HepG2 (cell line): ENCODE results near the gene OPA3. TPM values are rescaled to one million over a fixed set of nuclear protein-coding genes. Genes with fewer than 3 reads are reported as not detected.
A peak's percentile ranks its signal among the peaks of the same experiment; 100 is the strongest.

Source experiments
- ARID2 ChIP-seq: sonication (generic); formaldehyde crosslinking; IDR thresholded peaks from 2 replicates; pipeline ENCODE4 v1.8.1; 2022; ENCODE audit warnings: mild to moderate bottlenecking, missing genetic modification reagents, borderline replicate concordance
- ARID5B ChIP-seq: IDR thresholded peaks from 2 replicates; pipeline ENCODE4 v1.4.0; 2020; ENCODE audit warnings: mild to moderate bottlenecking, missing genetic modification reagents
- HOMEZ ChIP-seq: IDR thresholded peaks from 2 replicates; pipeline ENCODE4 v1.6.1; 2016; ENCODE audit warnings: low read depth
- NFYB ChIP-seq: sonication (generic); formaldehyde crosslinking; IDR thresholded peaks from 2 replicates; pipeline ENCODE4 v1.4.0; 2020; ENCODE audit warnings: missing genetic modification reagents
- PATZ1 ChIP-seq: sonication (generic); formaldehyde crosslinking; IDR thresholded peaks from 2 replicates; pipeline ENCODE4 v1.4.0; 2020; ENCODE audit warnings: missing genetic modification reagents
- PBX3 ChIP-seq: sonication (generic); formaldehyde crosslinking; IDR thresholded peaks from 2 replicates; pipeline ENCODE4 v1.8.1; 2023; ENCODE audit warnings: missing genetic modification reagents, inconsistent platforms, borderline replicate concordance
- PRDM4 ChIP-seq: sonication (generic); formaldehyde crosslinking; IDR thresholded peaks from 2 replicates; pipeline ENCODE4 v1.9.0; 2021; ENCODE audit warnings: missing genetic modification reagents, borderline replicate concordance
- SIX1 ChIP-seq: sonication (generic); formaldehyde crosslinking; IDR thresholded peaks from 2 replicates; pipeline ENCODE4 v1.4.0; 2020; ENCODE audit warnings: missing genetic modification reagents, borderline replicate concordance
- XRCC5 ChIP-seq: fragments of 200-400 bp; formaldehyde crosslinking; optimal IDR thresholded peaks from 2 replicates; pipeline ENCODE3; 2017; ENCODE audit warnings: mild to moderate bottlenecking, low read length
- ZKSCAN8 ChIP-seq: IDR thresholded peaks from 2 replicates; pipeline ENCODE4 v1.6.1; 2016; ENCODE audit warnings: borderline replicate concordance, missing genetic modification reagents, missing compliant biosample characterization
- ZMAT3 ChIP-seq: sonication (generic); formaldehyde crosslinking; conservative IDR thresholded peaks from 2 replicates; pipeline ENCODE4 v1.7.0; 2021; ENCODE audit warnings: missing genetic modification reagents
- ZNF260 ChIP-seq: sonication (generic); formaldehyde crosslinking; IDR thresholded peaks from 2 replicates; pipeline ENCODE4 v1.4.0; 2020; ENCODE audit warnings: missing genetic modification reagents, low read depth, mild to moderate bottlenecking, borderline replicate concordance
- ZNF557 ChIP-seq: sonication (generic); formaldehyde crosslinking; IDR thresholded peaks from 2 replicates; pipeline ENCODE4 v1.4.0; 2020; ENCODE audit warnings: missing genetic modification reagents
- ZNF576 ChIP-seq: sonication (generic); formaldehyde crosslinking; IDR thresholded peaks from 2 replicates; pipeline ENCODE4 v1.4.0; 2020; ENCODE audit warnings: mild to moderate bottlenecking, missing genetic modification reagents
- ZNF746 ChIP-seq: sonication (generic); formaldehyde crosslinking; IDR thresholded peaks from 2 replicates; pipeline ENCODE4 v1.8.0; 2022; ENCODE audit warnings: mild to moderate bottlenecking, missing genetic modification reagents
- ZNF761 ChIP-seq: sonication (generic); formaldehyde crosslinking; conservative IDR thresholded peaks from 2 replicates; pipeline ENCODE4 v1.4.0; 2020; ENCODE audit warnings: mild to moderate bottlenecking, missing genetic modification reagents
- polyA plus RNA-seq, 8 experiments: library from polyadenylated mRNA; depleted of rRNA in 3 of 8; stranded (reverse) in 7 of 8; unstranded in 1 of 8; fragments of >200 nt; fragmentation: Illumina TruSeq in 4 of 8; extraction: Trizol in 4 of 8; gene quantifications; 2 replicates each; pipeline versions ENCODE4 v1.2.1 to v1.2.3, GENCODE V29; 2011 to 2016; ENCODE audit warnings: low read depth in 4 of 8, missing spikeins in 1 of 8, mixed read lengths in 1 of 8; ENCODE audit not compliant: insufficient read depth in 1 of 8
- total RNA-seq, 5 experiments: library from RNA; depleted of rRNA; stranded (reverse); fragments of >200 nt; fragmentation: Illumina TruSeq; extraction: Trizol; gene quantifications; 2 replicates each; pipeline ENCODE4 v1.2.3, GENCODE V29; 2016; ENCODE audit warnings: low read depth in 1 of 5

Gene OPA3
- total and polyA plus RNA-seq, 2 of the 13 experiments (the other 11 are each of a cell fraction or from before 2014, with no cell fraction given) = 8.3 to 17.7 TPM

GRCh38 chr19:45607071-45608029 lies 22.7 kb upstream of the OPA3 start (continued):
- TF ChIP-seq ZNF746 (CRISPR knock-in tag) (no peak), SIX1 (CRISPR knock-in tag) (no peak), PATZ1 (peak; percentile 52; the same call in 1 of the 2 replicates), HOMEZ (CRISPR knock-in tag) (no peak), ZNF761 (CRISPR knock-in tag) (no peak), ARID5B (CRISPR knock-in tag) (no peak), ARID2 (CRISPR knock-in tag) (no peak), XRCC5 (peak; percentile 71), ZKSCAN8 (no peak), NFYB (CRISPR knock-in tag) (no peak), ZMAT3 (no peak), PBX3 (CRISPR knock-in tag) (no peak), ZNF557 (CRISPR knock-in tag) (no peak), ZNF260 (no peak), PRDM4 (CRISPR knock-in tag) (no peak), ZNF576 (CRISPR knock-in tag) (no peak)
